Hepatocyte (in vitro differentiated cells): ENCODE measurements around the gene REV3L.

ENCODE experiments used
- CTCF ChIP-seq: fragments of 200-600 bp; sonication (generic); IDR thresholded peaks from 2 replicates; pipeline ENCODE4 v1.5.1; 2016; ENCODE audit warnings: antibody characterized with exemption, mild to moderate bottlenecking; ENCODE audit not compliant: poor library complexity
- EZH2 ChIP-seq: fragments of 200-600 bp; sonication (generic); IDR thresholded peaks from 2 replicates; pipeline ENCODE4 v1.6.1; 2016; ENCODE audit warnings: antibody characterized with exemption, mild to moderate bottlenecking, borderline replicate concordance
- EZH2phosphoT487 ChIP-seq: fragments of 200-600 bp; sonication (generic); IDR thresholded peaks from one replicate; pipeline ENCODE4 v1.6.1; 2018; ENCODE audit warnings: antibody characterized with exemption, mild to moderate bottlenecking, low read depth, moderate library complexity; ENCODE audit not compliant: unreplicated experiment, severe bottlenecking

GRCh38 chr6:111423960-111424846 lies 58.8 kb downstream of the REV3L start:
- TF ChIP-seq CTCF (no peak), EZH2phosphoT487 (no peak), EZH2 (no peak)
